HepG2 (cell line): ENCODE measurements around the gene AZU1. TPM values are rescaled to one million over a fixed set of nuclear protein-coding genes. Genes with fewer than 3 reads are reported as not detected.

Experiments
- CBX2 ChIP-seq, 2 experiments: fragments of 200-600 bp in 1 of 2; sonication (generic); formaldehyde crosslinking in 1 of 2; IDR thresholded peaks; 2 replicates each; pipeline versions ENCODE4 v1.7.0 to v1.8.1; 2018 to 2022; ENCODE audit warnings: low read depth in 2 of 2, low read length in 1 of 2, mild to moderate bottlenecking in 1 of 2, missing genetic modification reagents in 1 of 2
- CSRNP1 ChIP-seq: sonication (generic); formaldehyde crosslinking; IDR thresholded peaks from 2 replicates; pipeline ENCODE4 v1.8.1; 2023; ENCODE audit warnings: mild to moderate bottlenecking, missing genetic modification reagents
- KDM4B ChIP-seq: sonication (generic); formaldehyde crosslinking; IDR thresholded peaks from 2 replicates; pipeline ENCODE4 v1.4.0; 2020; ENCODE audit warnings: missing genetic modification reagents
- NCOA1 ChIP-seq: sonication (generic); formaldehyde crosslinking; IDR thresholded peaks from 2 replicates; pipeline ENCODE4 v1.9.0; 2021; ENCODE audit warnings: missing genetic modification reagents
- PITX1 ChIP-seq: sonication (generic); formaldehyde crosslinking; IDR thresholded peaks from 2 replicates; pipeline ENCODE4 v1.5.1; 2020; ENCODE audit warnings: mild to moderate bottlenecking, missing genetic modification reagents
- SMAD1 ChIP-seq: sonication (generic); formaldehyde crosslinking; IDR thresholded peaks from 2 replicates; pipeline ENCODE4 v1.4.0; 2020; ENCODE audit warnings: missing genetic modification reagents, low read depth, mild to moderate bottlenecking, borderline replicate concordance
- ZNF232 ChIP-seq: sonication (generic); formaldehyde crosslinking; IDR thresholded peaks from 2 replicates; pipeline ENCODE4 v1.4.0; 2020; ENCODE audit warnings: missing genetic modification reagents, borderline replicate concordance
- ZNF234 ChIP-seq: sonication (generic); formaldehyde crosslinking; conservative IDR thresholded peaks from 2 replicates; pipeline ENCODE4 v1.5.1; 2020; ENCODE audit warnings: mild to moderate bottlenecking, missing genetic modification reagents
- ZNF331 ChIP-seq: sonication (generic); formaldehyde crosslinking; IDR thresholded peaks from 2 replicates; pipeline ENCODE4 v1.4.0; 2020; ENCODE audit warnings: missing genetic modification reagents
- ZNF407 ChIP-seq: sonication (generic); formaldehyde crosslinking; IDR thresholded peaks from one replicate; pipeline ENCODE4 v1.5.1; 2020; ENCODE audit warnings: mild to moderate bottlenecking, missing genetic modification reagents; ENCODE audit errors: not compliant biosample characterization
- ZNF687 ChIP-seq: sonication (generic); formaldehyde crosslinking; IDR thresholded peaks from 2 replicates; pipeline ENCODE4 v1.5.1; 2020; ENCODE audit warnings: mild to moderate bottlenecking, missing genetic modification reagents, moderate library complexity
- ZNF800 ChIP-seq: sonication (generic); formaldehyde crosslinking; IDR thresholded peaks from 2 replicates; pipeline ENCODE4 v1.4.0; 2020; ENCODE audit warnings: missing genetic modification reagents
- polyA plus RNA-seq, 8 experiments: library from polyadenylated mRNA; depleted of rRNA in 3 of 8; stranded (reverse) in 7 of 8; unstranded in 1 of 8; fragments of >200 nt; fragmentation: Illumina TruSeq in 4 of 8; extraction: Trizol in 4 of 8; gene quantifications; 2 replicates each; pipeline versions ENCODE4 v1.2.1 to v1.2.3, GENCODE V29; 2011 to 2016; ENCODE audit warnings: low read depth in 4 of 8, missing spikeins in 1 of 8, mixed read lengths in 1 of 8; ENCODE audit not compliant: insufficient read depth in 1 of 8
- total RNA-seq, 5 experiments: library from RNA; depleted of rRNA; stranded (reverse); fragments of >200 nt; fragmentation: Illumina TruSeq; extraction: Trizol; gene quantifications; 2 replicates each; pipeline ENCODE4 v1.2.3, GENCODE V29; 2016; ENCODE audit warnings: low read depth in 1 of 5

The AZU1 gene
- total and polyA plus RNA-seq, 2 of the 13 experiments (the other 11 are each of a cell fraction or from before 2014, with no cell fraction given), result not detected

DNA sequence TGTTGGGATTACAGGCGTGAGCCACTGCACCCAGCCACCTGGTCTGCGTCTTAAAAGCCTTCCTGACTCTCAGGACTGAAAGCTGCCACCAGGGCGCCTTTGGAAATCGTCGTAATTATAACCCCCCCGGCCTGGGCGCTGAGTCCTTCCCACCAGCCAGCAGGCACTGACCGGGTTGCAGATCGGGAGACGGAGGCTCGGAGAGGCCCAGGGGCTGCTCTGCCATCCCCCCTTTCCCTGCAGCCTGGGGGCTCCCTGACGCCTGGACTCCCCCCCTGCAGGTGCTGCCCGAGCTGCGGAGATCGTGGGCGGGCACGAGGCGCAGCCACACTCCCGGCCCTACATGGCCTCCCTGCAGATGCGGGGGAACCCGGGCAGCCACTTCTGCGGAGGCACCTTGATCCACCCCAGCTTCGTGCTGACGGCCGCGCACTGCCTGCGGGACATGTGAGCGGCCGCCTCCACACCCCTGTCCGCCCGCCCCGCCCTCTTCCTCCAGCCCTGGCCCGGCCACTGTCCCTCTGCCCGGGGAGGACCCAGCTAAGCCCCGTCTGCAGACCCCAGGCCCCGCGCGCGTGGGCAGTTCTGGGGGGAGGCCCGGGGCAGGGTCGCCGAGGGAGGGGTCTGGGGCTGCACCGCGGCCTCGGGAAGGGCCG, 15.7 kb downstream of the AZU1 start (continued):
- TF ChIP-seq ZNF407 (CRISPR knock-in tag) (peak; percentile 39), ZNF234 (CRISPR knock-in tag) (no peak), ZNF232 (CRISPR knock-in tag) (no peak), SMAD1 (no peak), CSRNP1 (0 out of 2 replicates have a peak, but pooled peaks have one; percentile 26), CBX2 (IDR thresholded peaks at IDR 0.05; ENCODE audit: low read depth, low read length) (no peak), CBX2 (CRISPR knock-in tag; IDR thresholded peaks at IDR 0.05; ENCODE audit: low read depth) (no peak), KDM4B (CRISPR knock-in tag) (no peak), ZNF687 (CRISPR knock-in tag) (peak; percentile 81), ZNF800 (0 out of 2 replicates have a peak, but pooled peaks have one; percentile 46), NCOA1 (CRISPR knock-in tag) (no peak), PITX1 (CRISPR knock-in tag) (no peak), ZNF331 (CRISPR knock-in tag) (no peak)
